PC-3 (cell line): Measurements from ENCODE around the gene PSMD1.

Source experiments
- EZH2 ChIP-seq: fragments of 300-600 bp; sonication (generic); IDR thresholded peaks from one replicate; pipeline ENCODE4 v1.6.1; 2017; ENCODE audit warnings: antibody characterized with exemption, mild to moderate bottlenecking, low read length; ENCODE audit not compliant: unreplicated experiment
- EZH2phosphoT487 ChIP-seq: fragments of 300-600 bp; sonication (generic); IDR thresholded peaks from 2 replicates; pipeline ENCODE4 v1.6.1; 2018; ENCODE audit warnings: mild to moderate bottlenecking, antibody characterized with exemption, low read length, borderline replicate concordance
- TF ChIP-seq, protein P1 (sequence below): fragments of 300-600 bp; sonication (generic); conservative IDR thresholded peaks from 2 replicates; pipeline ENCODE4 v1.5.1; 2017; ENCODE audit warnings: antibody characterized with exemption, low read depth, mild to moderate bottlenecking, low read length

- TF ChIP-seq, protein P1, sequence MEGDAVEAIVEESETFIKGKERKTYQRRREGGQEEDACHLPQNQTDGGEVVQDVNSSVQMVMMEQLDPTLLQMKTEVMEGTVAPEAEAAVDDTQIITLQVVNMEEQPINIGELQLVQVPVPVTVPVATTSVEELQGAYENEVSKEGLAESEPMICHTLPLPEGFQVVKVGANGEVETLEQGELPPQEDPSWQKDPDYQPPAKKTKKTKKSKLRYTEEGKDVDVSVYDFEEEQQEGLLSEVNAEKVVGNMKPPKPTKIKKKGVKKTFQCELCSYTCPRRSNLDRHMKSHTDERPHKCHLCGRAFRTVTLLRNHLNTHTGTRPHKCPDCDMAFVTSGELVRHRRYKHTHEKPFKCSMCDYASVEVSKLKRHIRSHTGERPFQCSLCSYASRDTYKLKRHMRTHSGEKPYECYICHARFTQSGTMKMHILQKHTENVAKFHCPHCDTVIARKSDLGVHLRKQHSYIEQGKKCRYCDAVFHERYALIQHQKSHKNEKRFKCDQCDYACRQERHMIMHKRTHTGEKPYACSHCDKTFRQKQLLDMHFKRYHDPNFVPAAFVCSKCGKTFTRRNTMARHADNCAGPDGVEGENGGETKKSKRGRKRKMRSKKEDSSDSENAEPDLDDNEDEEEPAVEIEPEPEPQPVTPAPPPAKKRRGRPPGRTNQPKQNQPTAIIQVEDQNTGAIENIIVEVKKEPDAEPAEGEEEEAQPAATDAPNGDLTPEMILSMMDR = no peak
- TF ChIP-seq EZH2 = no peak
- no peak for TF ChIP-seq EZH2phosphoT487
Measured at GRCh38 chr2:231059756-231060155, 3.1 kb downstream of the PSMD1 start.
